ENCODE results near the gene SLC26A3. TPM values are rescaled to one million over a fixed set of nuclear protein-coding genes. Genes with fewer than 3 reads are reported as not detected.

SLC26A3 gene
- polyA plus RNA-seq, 1 experiment: not detected

DNA sequence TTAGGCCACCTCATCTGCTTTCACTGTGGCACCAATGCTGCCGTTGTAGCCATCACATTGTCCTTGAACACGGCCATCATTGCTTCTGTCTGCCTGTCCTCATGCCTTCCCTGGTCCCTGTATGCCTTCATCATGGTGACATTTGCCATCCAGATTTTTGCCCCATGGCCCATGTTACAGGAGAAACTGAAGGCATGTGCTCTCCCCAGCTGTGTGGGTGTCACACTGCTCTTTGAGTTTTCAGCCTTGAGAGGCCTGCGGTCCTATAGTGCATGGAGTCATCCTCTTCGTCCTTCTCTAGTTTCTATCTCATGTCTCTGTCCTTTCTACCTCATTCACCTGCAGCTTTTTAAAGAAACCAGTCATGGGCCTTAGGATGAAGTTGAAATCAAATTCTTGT is 6.2 kb upstream of the SLC26A3 start:
- Histone ChIP-seq H3K27me3 (ENCODE audit: control insufficient read depth, insufficient read depth, low read length) (no peaks in the 10 kb centered on the region), H3K4me3 (ENCODE audit: low read depth, low read length) (no peak overlapping the region), H3K36me3 (ENCODE audit: control insufficient read depth, insufficient read depth, low read length) (no peaks in the 10 kb centered on the region)
- CTCF ChIA-PET: no interaction called here
- POLR2A ChIA-PET: no interaction called here
- TF ChIP-seq, protein P1, sequence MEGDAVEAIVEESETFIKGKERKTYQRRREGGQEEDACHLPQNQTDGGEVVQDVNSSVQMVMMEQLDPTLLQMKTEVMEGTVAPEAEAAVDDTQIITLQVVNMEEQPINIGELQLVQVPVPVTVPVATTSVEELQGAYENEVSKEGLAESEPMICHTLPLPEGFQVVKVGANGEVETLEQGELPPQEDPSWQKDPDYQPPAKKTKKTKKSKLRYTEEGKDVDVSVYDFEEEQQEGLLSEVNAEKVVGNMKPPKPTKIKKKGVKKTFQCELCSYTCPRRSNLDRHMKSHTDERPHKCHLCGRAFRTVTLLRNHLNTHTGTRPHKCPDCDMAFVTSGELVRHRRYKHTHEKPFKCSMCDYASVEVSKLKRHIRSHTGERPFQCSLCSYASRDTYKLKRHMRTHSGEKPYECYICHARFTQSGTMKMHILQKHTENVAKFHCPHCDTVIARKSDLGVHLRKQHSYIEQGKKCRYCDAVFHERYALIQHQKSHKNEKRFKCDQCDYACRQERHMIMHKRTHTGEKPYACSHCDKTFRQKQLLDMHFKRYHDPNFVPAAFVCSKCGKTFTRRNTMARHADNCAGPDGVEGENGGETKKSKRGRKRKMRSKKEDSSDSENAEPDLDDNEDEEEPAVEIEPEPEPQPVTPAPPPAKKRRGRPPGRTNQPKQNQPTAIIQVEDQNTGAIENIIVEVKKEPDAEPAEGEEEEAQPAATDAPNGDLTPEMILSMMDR (IDR thresholded peaks at IDR 0.05; ENCODE audit: insufficient read depth, low read depth, low read length): no peak
- DNase-seq (ENCODE audit: low read depth): no peak

DNA sequence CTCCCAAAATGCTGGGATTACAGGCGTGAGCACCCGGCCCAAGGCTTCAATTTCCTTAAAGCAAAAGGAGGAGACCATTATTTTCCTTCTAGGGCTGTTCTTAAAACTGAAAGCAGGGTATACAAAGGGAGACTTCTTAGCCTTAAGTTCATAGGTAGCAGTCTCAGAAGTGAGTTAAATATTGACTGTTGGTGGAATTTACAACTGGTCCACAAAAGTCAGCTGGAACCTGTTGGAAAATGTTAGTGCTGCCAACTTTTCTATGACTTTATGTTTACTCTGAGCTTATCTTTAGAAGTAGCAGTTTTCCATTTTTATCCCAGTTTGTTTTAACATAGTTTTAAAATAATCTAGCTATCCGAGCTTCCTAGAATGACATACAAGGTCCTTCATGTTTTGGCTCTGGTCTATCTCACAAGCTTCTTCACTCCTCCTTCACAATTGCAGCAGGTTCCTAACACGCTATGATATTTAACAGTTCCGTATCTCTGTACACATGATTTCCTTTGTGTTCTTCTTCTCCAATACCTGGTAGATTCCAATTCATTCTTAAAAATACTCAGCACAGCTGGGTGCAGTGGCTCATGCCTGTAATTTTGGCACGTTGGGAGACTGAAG is 3.3 kb downstream of the SLC26A3 start:
- H3K36me3 ChIP-seq (ENCODE audit: control insufficient read depth, insufficient read depth, low read length): no peaks in the 10 kb centered on the region
- peaks cover 2% of the 10 kb centered on the region; the same call in 1 of the 2 replicates for H3K27me3 ChIP-seq (ENCODE audit: control insufficient read depth, insufficient read depth, low read length)
- TF ChIP-seq, protein P1 (IDR thresholded peaks at IDR 0.05; ENCODE audit: insufficient read depth, low read depth, low read length): no peak
- no peak overlapping the region for H3K4me3 ChIP-seq (ENCODE audit: low read depth, low read length)
- no peak for DNase-seq (ENCODE audit: low read depth)
- ChIA-PET POLR2A (no interaction called here), CTCF (no interaction called here)

DNA sequence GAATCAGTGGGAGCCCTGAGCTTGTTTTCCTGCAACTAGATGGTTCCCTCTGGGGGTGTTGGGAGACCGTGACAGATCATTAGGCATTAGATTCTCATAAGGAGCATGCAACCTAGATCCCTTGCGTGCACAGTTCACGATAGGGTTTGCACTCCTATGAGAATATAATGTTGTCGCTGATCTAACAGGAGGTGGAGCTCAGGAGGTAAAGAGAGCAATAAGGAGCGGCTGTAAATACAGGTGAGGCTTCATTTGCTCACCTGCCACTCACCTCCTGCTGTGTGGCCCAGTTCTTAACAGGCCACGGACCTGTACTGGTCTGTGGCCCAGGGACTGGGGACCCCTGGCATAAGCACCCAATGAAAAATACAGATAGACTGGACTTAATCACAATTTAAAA is 10.7 kb downstream of the SLC26A3 start:
- Histone ChIP-seq H3K36me3 (ENCODE audit: control insufficient read depth, insufficient read depth, low read length) (no peaks in the 10 kb centered on the region), H3K27me3 (ENCODE audit: control insufficient read depth, insufficient read depth, low read length) (peaks cover 4% of the 10 kb centered on the region), H3K4me3 (ENCODE audit: low read depth, low read length) (no peak overlapping the region)
- POLR2A ChIA-PET: no interaction called here
- TF ChIP-seq, protein P1 (IDR thresholded peaks at IDR 0.05; ENCODE audit: insufficient read depth, low read depth, low read length): no peak
- no peak for DNase-seq (ENCODE audit: low read depth)
- CTCF ChIA-PET: no interaction called here

DNA sequence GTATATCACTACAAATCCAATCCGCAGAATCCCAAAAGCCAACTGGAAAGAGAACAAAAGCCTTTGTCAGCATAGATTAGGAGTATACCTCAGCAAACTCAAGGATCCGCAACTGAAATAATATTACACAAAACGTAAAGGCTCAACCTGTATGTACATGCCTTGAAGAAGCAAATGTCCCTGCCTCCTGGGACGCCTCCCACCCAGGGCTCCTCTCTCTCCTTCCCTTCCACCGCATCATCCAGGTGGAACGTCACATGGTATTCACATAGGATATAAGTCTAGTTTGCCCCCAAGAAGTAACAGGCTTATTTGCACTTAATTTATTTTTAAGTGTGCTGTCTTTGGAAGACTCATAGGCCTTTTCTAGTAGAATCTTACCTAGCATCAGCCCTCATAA is 13.4 kb downstream of the SLC26A3 start:
- Histone ChIP-seq H3K4me3 (ENCODE audit: low read depth, low read length) (no peak overlapping the region), H3K36me3 (ENCODE audit: control insufficient read depth, insufficient read depth, low read length) (no peaks in the 10 kb centered on the region), H3K27me3 (ENCODE audit: control insufficient read depth, insufficient read depth, low read length) (peaks cover 4% of the 10 kb centered on the region)
- ChIA-PET POLR2A (no interaction called here), CTCF (no interaction called here)
- DNase-seq (ENCODE audit: low read depth): no peak
- TF ChIP-seq, protein P1 (IDR thresholded peaks at IDR 0.05; ENCODE audit: insufficient read depth, low read depth, low read length): no peak

DNA sequence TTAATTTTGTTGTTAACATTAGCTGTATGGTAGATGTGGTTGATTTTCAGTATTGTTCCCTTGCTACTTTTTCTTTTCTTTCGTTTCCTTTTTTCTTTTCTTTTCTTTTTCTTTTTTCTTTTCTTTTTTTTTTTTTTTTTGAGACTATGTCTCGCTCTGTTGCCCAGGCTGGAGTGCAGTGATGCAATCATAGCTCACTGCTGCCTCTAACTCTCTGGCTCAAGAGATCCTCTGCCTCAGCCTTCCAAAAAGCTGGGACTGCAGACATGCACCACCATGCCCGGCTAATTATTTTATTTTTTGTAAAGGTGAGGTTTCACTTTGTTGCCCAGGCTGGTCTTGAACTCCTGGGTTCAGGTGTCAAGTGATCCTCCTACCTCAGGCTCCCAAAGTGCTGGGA is 14.4 kb downstream of the SLC26A3 start:
- TF ChIP-seq, protein P1 (IDR thresholded peaks at IDR 0.05; ENCODE audit: insufficient read depth, low read depth, low read length): no peak

More for the DNA sequence above, 14.4 kb downstream of the SLC26A3 start:
- Histone ChIP-seq H3K27me3 (ENCODE audit: control insufficient read depth, insufficient read depth, low read length) (no peaks in the 10 kb centered on the region; the same call in 1 of the 2 replicates), H3K36me3 (ENCODE audit: control insufficient read depth, insufficient read depth, low read length) (no peaks in the 10 kb centered on the region), H3K4me3 (ENCODE audit: low read depth, low read length) (no peak overlapping the region)
- ChIA-PET POLR2A (no interaction called here), CTCF (no interaction called here)
- no peak for DNase-seq (ENCODE audit: low read depth)
